Stomach smooth muscle (tissue), 2 donors: ENCODE measurements around the gene RABGAP1L.
"Not testable (repeated sequence)": the region's sequence is repeated elsewhere in the genome, so short reads cannot be mapped to it uniquely, and the experiment has no call there.

ENCODE experiments used
- H3K27ac ChIP-seq: one replicate; pipeline ENCODE4 v1.7.0; 2013; ENCODE audit warnings: mild to moderate bottlenecking, low read length, inconsistent platforms
- H3K27me3 ChIP-seq, 2 donors: one replicate each; pipeline ENCODE4 v1.7.0; 2013; ENCODE audit warnings: low read length in 2 of 2; ENCODE audit not compliant: insufficient read depth in 2 of 2, control insufficient read depth in 1 of 2
- H3K36me3 ChIP-seq, 2 donors: one replicate each; pipeline ENCODE4 v1.7.0; 2013; ENCODE audit warnings: low read length in 2 of 2; ENCODE audit not compliant: control insufficient read depth in 2 of 2, insufficient read depth in 2 of 2
- H3K4me1 ChIP-seq: one replicate; pipeline ENCODE4 v1.7.0; 2013; ENCODE audit warnings: low read length; ENCODE audit not compliant: control insufficient read depth, insufficient read depth
- H3K4me3 ChIP-seq, 2 donors: one replicate each; pipeline ENCODE4 v1.7.0; 2013; ENCODE audit warnings: low read length in 2 of 2
- H3K9ac ChIP-seq, 2 donors: one replicate each; pipeline ENCODE4 v1.7.0; 2013; ENCODE audit warnings: low read length in 2 of 2, mild to moderate bottlenecking in 1 of 2
- H3K9me3 ChIP-seq, 2 donors: one replicate each; pipeline ENCODE4 v1.7.0; 2013; ENCODE audit warnings: low read length in 2 of 2; ENCODE audit not compliant: control insufficient read depth in 2 of 2
- donor health status: healthy.
- donor health status: Pancreatic carcinoma.

Gene RABGAP1L

DNA sequence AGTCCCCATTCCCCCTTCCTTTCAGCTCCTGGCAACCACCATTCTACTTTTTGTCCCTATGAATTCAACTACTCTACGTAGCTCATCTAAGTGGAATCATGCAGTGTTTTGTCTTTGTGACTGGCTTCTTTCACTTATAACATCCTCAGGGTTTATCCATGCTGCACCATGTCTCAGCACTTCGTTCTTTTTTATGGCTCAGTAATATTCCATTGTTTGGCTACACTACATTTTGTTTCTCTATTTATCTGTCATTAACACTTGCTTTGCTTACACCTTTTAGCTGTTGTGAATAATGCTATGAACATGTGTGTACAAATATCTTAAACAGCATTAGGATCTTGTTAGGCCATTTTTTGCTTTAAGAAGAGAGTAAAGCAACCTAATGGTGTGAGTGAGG, 865.5 kb downstream of the RABGAP1L start:
- Histone ChIP-seq H3K9me3 (no peaks in the 10 kb centered on the region), H3K36me3 (peaks cover 0 to 3% of the 10 kb centered on the region in 2 donors), H3K4me1 (peaks cover 6% of the 10 kb centered on the region), H3K27ac (no peak overlapping the region), H3K9ac (no peak overlapping the region), H3K27me3 (no peaks in the 10 kb centered on the region), H3K4me3 (no peak overlapping the region)

DNA sequence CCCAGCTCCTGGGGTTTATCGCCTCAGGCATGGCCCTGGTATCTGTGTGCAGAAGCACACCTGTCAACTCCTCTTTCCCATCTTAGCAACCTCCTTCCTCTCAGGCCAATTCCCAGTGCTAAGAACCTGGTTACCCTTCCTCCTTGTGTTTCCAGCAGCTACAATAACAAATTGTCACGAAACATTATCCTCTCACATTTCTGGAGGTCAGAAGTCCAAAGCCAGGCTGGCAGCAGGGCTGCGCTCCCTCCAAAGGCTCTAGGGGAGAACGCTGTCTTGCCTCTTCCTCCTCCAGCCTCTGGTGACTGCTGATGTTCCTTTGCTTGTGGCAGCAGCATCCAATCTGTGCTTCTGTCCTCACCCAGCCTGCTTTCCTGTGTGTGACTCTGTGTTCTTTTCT, 874.6 kb downstream of the RABGAP1L start:
- Histone ChIP-seq H3K27ac (no peak overlapping the region), H3K9me3 (no peaks in the 10 kb centered on the region), H3K36me3 (no peaks in the 10 kb centered on the region), H3K9ac (no peak overlapping the region), H3K27me3 (no peaks in the 10 kb centered on the region), H3K4me1 (peaks cover 3% of the 10 kb centered on the region), H3K4me3 (no peak overlapping the region)

DNA sequence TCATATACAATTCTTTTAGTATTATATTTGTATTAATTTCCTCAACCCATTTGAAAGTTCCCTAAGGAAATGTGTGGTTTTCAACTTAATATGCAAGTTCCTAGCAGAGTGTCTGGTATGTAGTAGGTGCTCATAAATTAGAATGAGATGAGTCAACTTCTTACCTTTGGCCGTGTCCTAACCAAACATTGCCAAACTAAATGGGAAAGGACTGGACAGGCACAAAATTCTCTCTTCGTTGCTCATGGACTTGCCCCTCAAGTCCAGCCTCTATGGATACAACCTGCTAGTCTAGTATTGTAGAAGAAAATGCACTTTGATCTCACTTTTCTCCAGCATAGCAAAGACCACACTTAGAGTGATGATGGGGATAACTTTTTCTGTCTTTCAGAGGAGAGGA, 875.5 kb downstream of the RABGAP1L start:
- Histone ChIP-seq H3K27me3 (no peaks in the 10 kb centered on the region), H3K36me3 (no peaks in the 10 kb centered on the region), H3K9ac (no peak overlapping the region)

DNA sequence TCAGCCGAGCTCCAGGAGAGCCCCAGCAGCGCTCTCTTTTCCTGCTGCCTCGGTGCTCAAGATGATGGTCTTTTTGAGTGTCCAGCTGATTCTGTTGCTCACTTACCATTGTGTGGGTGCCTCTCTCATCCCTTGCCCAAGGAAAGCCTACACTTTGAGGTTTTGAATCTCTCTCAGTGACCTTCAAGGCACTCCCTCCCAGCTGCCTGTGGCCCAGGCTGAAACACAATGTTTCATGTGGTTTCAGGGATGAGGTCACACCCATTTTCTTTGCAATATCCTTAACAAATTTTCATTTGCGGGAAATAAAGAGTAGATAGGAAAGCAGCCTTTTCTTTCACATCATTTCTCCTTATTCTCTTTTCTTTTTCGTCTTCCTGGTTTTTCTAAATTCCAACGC, 876.5 kb downstream of the RABGAP1L start:
- Histone ChIP-seq H3K9ac (no peak overlapping the region), H3K9me3 (no peaks in the 10 kb centered on the region), H3K27me3 (no peaks in the 10 kb centered on the region), H3K36me3 (no peaks in the 10 kb centered on the region), H3K27ac (no peak overlapping the region), H3K4me1 (no peaks in the 10 kb centered on the region), H3K4me3 (no peak overlapping the region)

More for the DNA sequence above, 875.5 kb downstream of the RABGAP1L start:
- Histone ChIP-seq H3K9me3 (no peaks in the 10 kb centered on the region), H3K27ac (no peak overlapping the region), H3K4me3 (no peak overlapping the region), H3K4me1 (peaks cover 3% of the 10 kb centered on the region)

DNA sequence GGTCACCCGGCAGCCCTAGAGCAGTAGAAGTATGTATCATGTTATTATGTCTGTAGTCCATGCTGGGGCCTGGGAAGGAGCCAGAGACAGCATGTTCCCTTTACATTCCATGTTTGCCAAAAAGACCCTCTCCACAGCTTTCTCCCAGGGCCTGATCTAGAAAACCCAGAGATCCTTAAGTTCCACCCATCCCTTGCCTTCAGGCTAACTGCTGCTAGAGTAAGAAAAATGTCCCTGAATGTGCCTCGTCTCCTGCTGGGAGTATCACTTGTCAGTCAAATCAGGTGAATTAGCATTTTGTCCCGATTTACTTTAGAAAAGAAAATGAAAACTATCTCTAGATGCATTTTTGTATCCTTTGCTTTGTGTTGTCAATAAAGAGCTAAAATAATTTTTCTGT, 877.2 kb downstream of the RABGAP1L start:
- H3K9ac ChIP-seq: no peak overlapping the region
- no peak overlapping the region for H3K27ac ChIP-seq
- no peaks in the 10 kb centered on the region for H3K4me1 ChIP-seq
- H3K4me3 ChIP-seq: no peak overlapping the region
- H3K9me3 ChIP-seq: no peaks in the 10 kb centered on the region
- no peaks in the 10 kb centered on the region for H3K27me3 ChIP-seq
- no peaks in the 10 kb centered on the region for H3K36me3 ChIP-seq

DNA sequence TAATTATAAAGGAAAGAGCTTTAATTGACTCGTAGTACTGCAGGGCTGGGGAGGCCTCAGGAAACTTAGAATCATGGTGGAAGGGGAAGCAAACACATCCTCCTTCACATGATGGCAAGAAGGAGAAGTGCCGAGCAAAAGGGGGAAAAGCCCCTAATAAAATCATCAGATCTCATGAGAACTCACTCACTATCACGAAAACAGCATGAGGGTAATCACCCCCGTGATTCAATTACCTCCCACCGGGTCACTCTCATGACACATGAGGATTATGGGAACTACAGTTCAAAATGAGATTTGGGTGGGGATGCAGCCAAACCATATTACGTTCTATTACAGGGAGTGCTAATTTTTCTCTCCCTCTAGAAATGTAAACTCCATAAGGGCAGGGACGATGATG, 878.1 kb downstream of the RABGAP1L start:
- no peaks in the 10 kb centered on the region for H3K36me3 ChIP-seq
- no peak overlapping the region for H3K9ac ChIP-seq
- no peaks in the 10 kb centered on the region for H3K27me3 ChIP-seq
- H3K27ac ChIP-seq: no peak overlapping the region
- H3K4me3 ChIP-seq: no peak overlapping the region
- H3K4me1 ChIP-seq: no peaks in the 10 kb centered on the region
- no peaks in the 10 kb centered on the region for H3K9me3 ChIP-seq

DNA sequence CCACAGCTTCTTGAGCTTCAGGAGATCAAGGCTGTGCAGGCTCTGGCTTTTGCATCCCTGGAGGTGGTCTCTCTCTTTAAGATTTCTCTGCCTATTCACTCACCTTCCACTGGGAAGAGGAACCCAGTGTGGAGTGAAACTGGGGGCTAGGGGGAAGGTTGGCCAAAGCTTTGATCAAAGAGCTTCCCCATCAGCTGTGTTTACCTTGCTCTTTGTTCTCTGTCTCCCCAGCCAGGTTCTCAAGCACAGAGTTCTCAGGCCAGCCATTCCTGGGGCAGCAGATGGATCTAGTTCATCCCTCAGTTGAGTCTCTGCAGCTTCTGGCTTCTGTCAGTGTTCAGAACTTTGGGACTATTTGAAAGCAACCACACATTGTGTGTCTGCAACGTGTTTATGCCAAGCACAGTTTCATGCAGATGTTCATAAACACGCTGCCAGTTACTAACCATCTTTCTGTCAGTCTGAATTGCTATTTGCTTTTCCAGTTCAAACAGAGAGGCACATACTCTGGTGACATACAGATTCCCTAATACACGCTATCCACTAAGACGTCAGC, 881.1 kb downstream of the RABGAP1L start:
- H3K27ac ChIP-seq: no peak overlapping the region
- H3K9ac ChIP-seq: no peak overlapping the region
- H3K4me3 ChIP-seq: no peak overlapping the region
- no peaks in the 10 kb centered on the region for H3K4me1 ChIP-seq
- H3K36me3 ChIP-seq: no peaks in the 10 kb centered on the region
- H3K27me3 ChIP-seq: no peaks in the 10 kb centered on the region
- H3K9me3 ChIP-seq: no peaks in the 10 kb centered on the region

DNA sequence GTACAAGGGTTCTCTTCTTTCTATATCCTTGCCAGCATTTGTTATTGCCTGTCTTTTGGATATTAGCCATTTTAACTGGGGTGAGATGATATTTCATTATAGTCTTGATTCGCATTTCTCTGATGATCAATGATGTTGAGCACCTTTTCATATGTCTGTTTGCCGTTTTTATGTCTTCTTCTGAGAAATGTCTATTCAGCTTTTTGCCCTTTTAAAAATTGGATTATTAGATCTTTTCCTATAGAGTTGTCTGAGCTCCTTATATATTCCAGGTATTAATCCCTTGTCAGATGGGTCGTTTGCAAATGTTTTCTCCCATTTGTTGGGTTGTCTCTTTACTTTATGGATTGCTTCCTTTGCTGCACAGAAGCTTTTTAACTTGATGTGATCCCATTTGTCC, 883.3 kb downstream of the RABGAP1L start:
- H3K4me1 ChIP-seq: no peaks in the 10 kb centered on the region
- no peak overlapping the region for H3K9ac ChIP-seq
- no peaks in the 10 kb centered on the region for H3K27me3 ChIP-seq
- H3K9me3 ChIP-seq: no peaks in the 10 kb centered on the region
- no peak overlapping the region for H3K27ac ChIP-seq
- no peak overlapping the region for H3K4me3 ChIP-seq
- no peaks in the 10 kb centered on the region for H3K36me3 ChIP-seq

DNA sequence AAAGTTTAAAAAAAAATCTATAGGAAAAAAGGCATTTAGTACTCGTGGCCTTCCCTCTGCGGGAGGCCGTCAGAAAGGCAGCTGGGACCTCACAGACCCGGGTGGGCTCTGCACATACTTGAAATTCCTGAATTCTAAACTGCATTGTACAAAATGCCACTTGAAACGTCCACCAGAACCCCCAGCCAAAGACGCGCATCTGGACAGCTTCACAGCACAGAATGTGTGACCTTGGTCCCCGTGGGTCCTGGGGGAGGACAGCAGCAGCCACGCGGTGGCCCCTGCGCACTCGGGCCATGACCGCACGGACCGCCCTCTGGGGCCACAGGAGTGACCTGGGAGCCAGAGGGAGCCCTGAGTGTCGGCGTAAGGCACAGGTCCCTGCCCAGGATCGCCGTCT, 884.5 kb downstream of the RABGAP1L start:
- Histone ChIP-seq H3K27me3 (no peaks in the 10 kb centered on the region), H3K4me1 (no peaks in the 10 kb centered on the region), H3K36me3 (no peaks in the 10 kb centered on the region), H3K9ac (no peak overlapping the region), H3K4me3 (no peak overlapping the region), H3K27ac (no peak overlapping the region), H3K9me3 (no peaks in the 10 kb centered on the region)

DNA sequence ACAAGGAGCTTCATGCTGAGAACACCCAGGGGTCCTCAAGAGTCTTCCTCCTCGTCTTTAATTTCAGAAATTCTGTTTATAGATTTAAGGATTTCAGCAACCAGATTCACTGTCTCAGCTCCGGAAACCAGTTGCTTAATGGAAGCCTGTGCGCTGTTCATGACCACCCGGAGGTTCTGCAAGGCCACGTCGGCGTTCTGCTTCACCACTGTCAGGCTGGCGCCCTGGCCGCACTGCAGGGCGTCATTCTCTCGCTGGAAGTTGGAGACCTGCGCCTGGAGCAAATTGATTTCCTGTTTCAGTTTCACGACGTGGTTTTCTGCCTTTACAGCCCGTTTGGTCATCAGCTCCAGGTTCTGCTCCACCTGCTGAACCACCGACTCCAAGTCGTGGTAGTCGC, 885.3 kb downstream of the RABGAP1L start:
- H3K36me3 ChIP-seq, H3K27me3 ChIP-seq, H3K9me3 ChIP-seq, H3K4me3 ChIP-seq, H3K27ac ChIP-seq, H3K4me1 ChIP-seq, H3K9ac ChIP-seq: not testable (repeated sequence)
